ENCODE measurements around the gene FMNL1. TPM values are rescaled to one million over a fixed set of nuclear protein-coding genes. Genes with fewer than 3 reads are reported as not detected.

FMNL1 gene
- total and polyA plus RNA-seq, 9 donors = 1.2 to 7.6 (median 5.4) TPM

DNA sequence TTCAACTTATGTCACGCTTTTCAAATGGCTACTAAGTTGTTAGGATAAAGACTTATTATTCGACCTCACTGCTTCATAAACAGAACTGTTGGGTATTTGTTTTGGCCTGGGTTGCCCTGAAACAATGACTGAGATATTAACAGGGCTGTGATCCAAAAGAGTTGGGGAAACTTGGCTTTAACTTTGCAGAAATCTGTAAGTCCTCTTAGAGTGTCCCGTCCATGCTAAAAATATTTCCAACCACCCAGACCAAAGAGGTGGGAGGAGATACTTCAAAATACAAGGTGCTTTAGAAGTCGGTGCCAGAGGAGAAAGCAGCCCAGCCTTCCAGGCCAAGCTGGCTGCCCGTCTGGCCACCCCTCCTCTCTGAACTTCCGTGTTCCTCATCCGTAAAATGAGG, 56.3 kb downstream of the FMNL1 start:
- peak overlapping the region; percentile 63 for H3K27ac ChIP-seq (ENCODE audit: low read length)
- peaks cover 22% of the 10 kb centered on the region for H3K36me3 ChIP-seq (ENCODE audit: control insufficient read depth, insufficient read depth, low read length)
- H3K9me3 ChIP-seq (replicated peaks; ENCODE audit: control insufficient read depth, low read depth, low read length) = no peaks in the 10 kb centered on the region
- H3K4me3 ChIP-seq (ENCODE audit: low read length) = no peak overlapping the region
- H3K27me3 ChIP-seq (ENCODE audit: control insufficient read depth, insufficient read depth, low read length) = no peaks in the 10 kb centered on the region
- peaks cover 63% of the 10 kb centered on the region for H3K4me1 ChIP-seq (ENCODE audit: control insufficient read depth, insufficient read depth, low read length)
- peak; percentile 83 for DNase-seq
- WGBS (ENCODE audit: insufficient coverage) = 64% methylated on average over 3 of the region's 7 CpGs

GRCh38 chr17:45279898-45280297, 58.2 kb downstream of the FMNL1 start:
- Histone ChIP-seq H3K36me3 (ENCODE audit: control insufficient read depth, insufficient read depth, low read length) (peaks cover 22% of the 10 kb centered on the region), H3K27ac (ENCODE audit: low read length) (peak overlapping the region; percentile 51), H3K4me3 (ENCODE audit: low read length) (no peak overlapping the region), H3K4me1 (ENCODE audit: control insufficient read depth, insufficient read depth, low read length) (peaks cover 66% of the 10 kb centered on the region), H3K9me3 (replicated peaks; ENCODE audit: control insufficient read depth, low read depth, low read length) (no peaks in the 10 kb centered on the region), H3K27me3 (ENCODE audit: control insufficient read depth, insufficient read depth, low read length) (no peaks in the 10 kb centered on the region)
- WGBS (ENCODE audit: insufficient coverage) = 32% methylated on average over 3 of the region's 3 CpGs
- peak; percentile 76 for DNase-seq

DNA sequence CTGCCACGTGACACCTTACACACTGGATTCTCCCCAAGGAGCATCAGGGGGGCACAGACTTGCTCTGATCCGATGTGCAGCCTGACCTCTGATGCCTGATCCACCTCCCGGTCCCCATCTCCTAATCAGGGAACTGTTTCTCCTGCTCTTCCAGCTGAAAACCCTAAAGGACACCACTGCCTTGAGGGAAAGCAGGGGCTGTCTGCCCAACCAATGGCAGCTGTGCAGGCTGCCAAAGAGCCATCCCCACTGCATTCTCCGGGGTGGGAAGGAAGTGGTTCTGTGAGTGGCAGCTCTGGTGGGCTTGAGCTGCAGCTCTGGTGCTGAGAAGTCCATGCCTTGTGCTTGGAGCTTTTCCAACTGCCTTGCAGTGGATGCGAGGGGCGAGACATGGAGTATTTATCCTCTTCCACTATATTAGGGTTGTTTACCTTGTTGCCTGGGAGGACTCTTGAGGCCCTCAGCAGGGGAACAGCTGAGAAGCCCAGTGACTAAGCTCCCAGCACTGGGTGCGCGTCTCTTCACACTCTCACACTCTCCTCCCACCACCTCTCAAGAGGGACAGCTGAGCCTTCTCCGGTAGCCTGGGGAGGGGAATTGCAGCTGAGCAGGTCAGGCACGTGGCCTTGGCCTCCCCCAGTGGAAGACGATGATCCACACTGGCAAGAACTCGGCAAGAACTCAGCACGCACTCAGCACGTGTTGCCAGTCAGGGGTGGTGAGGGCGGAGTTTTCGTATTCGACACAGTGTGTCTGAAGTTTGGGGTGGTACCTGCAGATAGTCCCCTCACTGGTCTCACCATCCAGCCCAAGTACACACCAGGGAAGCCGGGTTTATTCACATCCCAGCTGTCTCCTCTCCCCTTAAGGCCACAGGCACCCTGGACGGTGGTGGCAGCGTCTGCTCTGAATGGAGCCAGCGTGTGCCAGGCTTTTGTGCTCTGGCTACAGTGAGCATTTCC, 61.3 kb downstream of the FMNL1 start:
- Histone ChIP-seq H3K4me3 (ENCODE audit: low read length) (no peak overlapping the region), H3K36me3 (ENCODE audit: control insufficient read depth, insufficient read depth, low read length) (peaks cover 46% of the 10 kb centered on the region), H3K4me1 (ENCODE audit: control insufficient read depth, insufficient read depth, low read length) (peaks cover 66% of the 10 kb centered on the region), H3K9me3 (replicated peaks; ENCODE audit: control insufficient read depth, low read depth, low read length) (no peaks in the 10 kb centered on the region), H3K27me3 (ENCODE audit: control insufficient read depth, insufficient read depth, low read length) (no peaks in the 10 kb centered on the region), H3K27ac (ENCODE audit: low read length) (peak overlapping the region; percentile 83)
- peak; percentile 89 for DNase-seq
- 50% methylated on average over 11 of the region's 21 CpGs for WGBS (ENCODE audit: insufficient coverage)

DNA sequence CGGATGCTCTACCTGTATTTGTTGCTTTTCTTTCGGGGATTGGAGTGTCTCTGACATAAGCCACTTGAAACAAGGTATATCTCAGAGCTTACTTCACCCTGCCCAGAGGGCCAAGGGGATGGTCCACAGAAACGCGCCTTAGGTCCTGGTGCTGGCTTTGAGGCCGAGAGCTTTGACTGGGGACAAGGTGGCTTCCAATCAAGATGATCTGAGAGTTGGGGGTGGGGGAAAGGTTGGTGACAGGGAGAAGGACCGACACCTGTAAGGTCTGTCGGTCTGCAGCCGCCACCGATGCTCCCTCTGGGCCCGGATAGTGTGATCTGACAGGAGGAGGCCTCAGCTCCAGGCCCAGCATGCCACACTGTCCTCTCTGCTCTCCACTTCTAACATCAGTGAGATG, 62.0 kb downstream of the FMNL1 start:
- peak overlapping the region; percentile 83 for H3K27ac ChIP-seq (ENCODE audit: low read length)
- H3K9me3 ChIP-seq (replicated peaks; ENCODE audit: control insufficient read depth, low read depth, low read length) = no peaks in the 10 kb centered on the region
- peaks cover 49% of the 10 kb centered on the region for H3K36me3 ChIP-seq (ENCODE audit: control insufficient read depth, insufficient read depth, low read length)
- DNase-seq = no peak
- no peak overlapping the region for H3K4me3 ChIP-seq (ENCODE audit: low read length)
- no peaks in the 10 kb centered on the region for H3K27me3 ChIP-seq (ENCODE audit: control insufficient read depth, insufficient read depth, low read length)
- peaks cover 66% of the 10 kb centered on the region for H3K4me1 ChIP-seq (ENCODE audit: control insufficient read depth, insufficient read depth, low read length)
- WGBS (ENCODE audit: insufficient coverage) = 86% methylated on average over 5 of the region's 10 CpGs

GRCh38 chr17:45284176-45285140, 62.8 kb downstream of the FMNL1 start:
- Histone ChIP-seq H3K36me3 (ENCODE audit: control insufficient read depth, insufficient read depth, low read length) (peaks cover 54% of the 10 kb centered on the region), H3K9me3 (replicated peaks; ENCODE audit: control insufficient read depth, low read depth, low read length) (no peaks in the 10 kb centered on the region), H3K4me3 (ENCODE audit: low read length) (no peak overlapping the region), H3K27ac (ENCODE audit: low read length) (peak overlapping the region; percentile 83), H3K4me1 (ENCODE audit: control insufficient read depth, insufficient read depth, low read length) (peaks cover 69% of the 10 kb centered on the region), H3K27me3 (ENCODE audit: control insufficient read depth, insufficient read depth, low read length) (no peaks in the 10 kb centered on the region)
- WGBS (ENCODE audit: insufficient coverage) = 90% methylated on average over 21 of the region's 21 CpGs
- DNase-seq = no peak

DNA sequence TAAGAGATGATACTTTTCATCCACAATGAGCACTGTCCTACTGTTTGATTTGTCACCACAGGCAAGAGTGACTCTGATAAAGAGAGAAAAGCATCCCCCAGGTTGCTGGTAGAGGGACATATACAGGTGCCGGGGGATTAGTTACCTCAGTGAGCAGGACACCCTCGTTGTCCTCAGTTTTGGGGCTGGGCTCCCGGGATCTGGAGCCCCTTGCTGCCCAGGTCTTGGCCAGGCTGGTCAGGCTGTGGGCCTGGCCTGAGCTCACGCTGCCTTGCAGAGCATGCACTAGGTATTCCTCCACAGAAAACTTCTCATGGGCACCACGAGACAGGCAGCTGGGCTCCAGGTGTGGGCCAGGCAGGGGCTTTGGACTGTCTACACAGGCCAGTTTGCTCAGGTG, 64.6 kb downstream of the FMNL1 start:
- H3K27me3 ChIP-seq (ENCODE audit: control insufficient read depth, insufficient read depth, low read length) = no peaks in the 10 kb centered on the region
- peaks cover 79% of the 10 kb centered on the region for H3K4me1 ChIP-seq (ENCODE audit: control insufficient read depth, insufficient read depth, low read length)
- H3K9me3 ChIP-seq (replicated peaks; ENCODE audit: control insufficient read depth, low read depth, low read length) = no peaks in the 10 kb centered on the region
- no peak for DNase-seq
- 89% methylated on average over 5 of the region's 5 CpGs for WGBS (ENCODE audit: insufficient coverage)
- H3K27ac ChIP-seq (ENCODE audit: low read length) = no peak overlapping the region
- H3K36me3 ChIP-seq (ENCODE audit: control insufficient read depth, insufficient read depth, low read length) = peaks cover 63% of the 10 kb centered on the region
- no peak overlapping the region for H3K4me3 ChIP-seq (ENCODE audit: low read length)

GRCh38 chr17:45287526-45288500, 66.1 kb downstream of the FMNL1 start:
- Histone ChIP-seq H3K27me3 (ENCODE audit: control insufficient read depth, insufficient read depth, low read length) (no peaks in the 10 kb centered on the region), H3K36me3 (ENCODE audit: control insufficient read depth, insufficient read depth, low read length) (peaks cover 60% of the 10 kb centered on the region), H3K4me1 (ENCODE audit: control insufficient read depth, insufficient read depth, low read length) (peaks cover 85% of the 10 kb centered on the region), H3K9me3 (replicated peaks; ENCODE audit: control insufficient read depth, low read depth, low read length) (no peaks in the 10 kb centered on the region), H3K4me3 (ENCODE audit: low read length) (no peak overlapping the region), H3K27ac (ENCODE audit: low read length) (peak overlapping the region; percentile 89)
- peak; percentile 89 for DNase-seq
- WGBS (ENCODE audit: insufficient coverage) = 61% methylated on average over 10 of the region's 10 CpGs

DNA sequence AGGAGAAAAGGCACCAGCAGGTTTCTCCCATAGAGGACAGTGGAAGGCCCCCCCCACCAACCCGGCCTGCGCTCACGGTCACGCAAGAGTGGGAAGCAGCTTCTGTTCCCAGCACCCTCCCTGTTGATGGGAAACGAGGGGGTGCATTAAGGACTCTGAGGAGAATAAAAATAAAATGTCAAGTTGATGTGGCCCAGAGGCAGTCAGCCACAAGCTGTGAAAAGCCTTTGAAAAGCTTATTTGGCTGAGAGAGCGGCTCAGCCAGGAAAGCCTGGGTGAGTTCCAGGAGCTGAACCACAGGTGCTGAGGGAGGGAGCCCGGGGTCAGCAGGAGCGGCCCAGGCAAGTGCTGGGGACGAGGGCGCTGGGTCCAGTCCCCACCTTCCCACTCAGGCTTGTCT, 67.1 kb downstream of the FMNL1 start:
- WGBS (ENCODE audit: insufficient coverage) = 51% methylated on average over 5 of the region's 10 CpGs
- H3K9me3 ChIP-seq (replicated peaks; ENCODE audit: control insufficient read depth, low read depth, low read length) = no peaks in the 10 kb centered on the region
- H3K4me3 ChIP-seq (ENCODE audit: low read length) = no peak overlapping the region
- H3K27me3 ChIP-seq (ENCODE audit: control insufficient read depth, insufficient read depth, low read length) = no peaks in the 10 kb centered on the region
- peaks cover 57% of the 10 kb centered on the region for H3K36me3 ChIP-seq (ENCODE audit: control insufficient read depth, insufficient read depth, low read length)
- DNase-seq = peak; percentile 63
- H3K4me1 ChIP-seq (ENCODE audit: control insufficient read depth, insufficient read depth, low read length) = peaks cover 85% of the 10 kb centered on the region
- H3K27ac ChIP-seq (ENCODE audit: low read length) = peak overlapping the region; percentile 89
